K562 (cell line): ENCODE results near the gene DHX58. TPM values are rescaled to one million over a fixed set of nuclear protein-coding genes. Genes with fewer than 3 reads are reported as not detected.

Source experiments
- ATAC-seq: fragments of 200-7000 bp; cut with Tn5 transposase; 3 replicates; pipeline ENCODE4 v1.9.1; 2020; ENCODE audit warnings: moderate library complexity
- BruUV-seq: library from RNA; stranded (reverse); fragments of 400-500 nt; replicated peaks from 2 replicates; lab custom pipeline; 2021; lab: Mats Ljungman, UMichigan
- CTCF ChIA-PET: fragments of 300-600 bp; formaldehyde crosslinking; extraction: SDS; loops from one replicate; lab custom pipeline; 2021; ENCODE audit warnings: low intra/inter-chr PET ratio; lab: Yijun Ruan, JAX
- POLR2A ChIA-PET: fragments of 300-600, 350-650 bp; sonication (Branson Sonifier 250); formaldehyde crosslinking; extraction: SDS; loops from one replicate; lab custom pipeline; 2021; ENCODE audit warnings: antibody characterized with exemption, inconsistent platforms; lab: Yijun Ruan, JAX
- DNase-seq, 4 experiments: peaks; one replicate each; pipeline versions ENCODE4 v3.0.0 to v3.0.0-alpha.2; 2011 to 2018; ENCODE audit warnings: low spot score in 3 of 4, mixed read lengths in 3 of 4; ENCODE audit errors: extremely low read depth in 1 of 4
- FAIRE-seq: peaks from 2 replicates; lab custom pipeline; 2011; peaks lifted over from hg19 to GRCh38; lab: Jason Lieb, UNC
- H2AFZ ChIP-seq: 2 replicates; pipeline ENCODE4 v1.6.0; 2011; ENCODE audit warnings: low read depth, low read length, control low read depth, inconsistent platforms
- H3K27ac ChIP-seq: fragments of 200-600 bp; 3 replicates; pipeline ENCODE4 v1.8.0; 2011; ENCODE audit warnings: low read depth, mild to moderate bottlenecking, control low read depth, inconsistent platforms, low read length, moderate library complexity, mixed read lengths; ENCODE audit errors: extremely low read depth
- H3K27me3 ChIP-seq, 2 experiments: fragments of 300-600 bp in 1 of 2; 2 replicates in 1 of 2; 3 replicates in 1 of 2; pipeline versions ENCODE4 v1.6.0 to v1.8.0; 2011; ENCODE audit warnings: inconsistent platforms in 2 of 2, low read length in 2 of 2, mild to moderate bottlenecking in 1 of 2, mixed read lengths in 1 of 2, moderate library complexity in 1 of 2; ENCODE audit not compliant: control insufficient read depth in 2 of 2, insufficient read depth in 2 of 2
- H3K36me3 ChIP-seq: fragments of 300-600 bp; 3 replicates; pipeline ENCODE4 v1.8.0; 2011; ENCODE audit warnings: mild to moderate bottlenecking, low read length, inconsistent platforms; ENCODE audit not compliant: control insufficient read depth, insufficient read depth
- H3K4me1 ChIP-seq, 2 experiments: fragments of 200-600 bp in 1 of 2; replicated peaks in 1 of 2; 2 replicates in 1 of 2; 3 replicates in 1 of 2; pipeline versions ENCODE4 v1.5.1 to v1.8.0; 2011; ENCODE audit warnings: inconsistent platforms in 2 of 2, low read length in 2 of 2, mild to moderate bottlenecking in 1 of 2, mixed read lengths in 1 of 2, moderate library complexity in 1 of 2; ENCODE audit not compliant: control insufficient read depth in 2 of 2, insufficient read depth in 2 of 2
- H3K4me2 ChIP-seq: 2 replicates; pipeline ENCODE4 v1.6.1; 2011; ENCODE audit warnings: low read length, control low read depth, inconsistent platforms, mixed read lengths; ENCODE audit not compliant: insufficient read depth
- H3K4me3 ChIP-seq: fragments of 200-600 bp; sonication (generic), shearing (Covaris generic); 2 replicates; pipeline ENCODE4 v1.5.1; 2016; ENCODE audit warnings: control low read depth, inconsistent platforms
- H3K79me2 ChIP-seq: fragments of 200-600 bp; 3 replicates; pipeline ENCODE4 v1.8.0; 2011; ENCODE audit warnings: low read length, inconsistent platforms; ENCODE audit not compliant: control insufficient read depth, insufficient read depth
- H3K9ac ChIP-seq, 2 experiments: 2 replicates each; pipeline versions ENCODE4 v1.6.0 to v1.6.1; 2011; ENCODE audit warnings: low read depth in 2 of 2, low read length in 2 of 2, control low read depth in 1 of 2, inconsistent platforms in 1 of 2, mild to moderate bottlenecking in 1 of 2, mixed read lengths in 1 of 2; ENCODE audit not compliant: insufficient read depth in 1 of 2
- H3K9me1 ChIP-seq: one replicate; pipeline ENCODE4 v1.6.0; 2011; ENCODE audit warnings: inconsistent platforms, mild to moderate bottlenecking, low read length, moderate library complexity; ENCODE audit not compliant: control insufficient read depth, insufficient read depth
- H3K9me3 ChIP-seq: replicated peaks from 2 replicates; pipeline ENCODE4 v1.5.1; 2011; ENCODE audit warnings: low read depth, low read length, inconsistent platforms; ENCODE audit not compliant: control insufficient read depth, insufficient read depth
- H4K20me1 ChIP-seq: replicated peaks from 2 replicates; pipeline ENCODE4 v1.6.1; 2011; ENCODE audit warnings: low read length, inconsistent platforms, mixed read lengths; ENCODE audit not compliant: control insufficient read depth, insufficient read depth
- C11orf30 ChIP-seq: fragments of 450-650 bp; IDR thresholded peaks from 2 replicates; pipeline ENCODE4 v1.6.1; 2016; ENCODE audit warnings: low read depth, mild to moderate bottlenecking
- CCNT2 ChIP-seq: IDR thresholded peaks from 2 replicates; pipeline ENCODE4 v1.6.1; 2011; ENCODE audit warnings: borderline replicate concordance, low read depth, mild to moderate bottlenecking, moderate library complexity, mixed read lengths, low read length; ENCODE audit not compliant: insufficient read length; ENCODE audit errors: extremely low read depth
- CEBPG ChIP-seq, 3 experiments: fragments of 200-800 bp in 1 of 3; sonication (Bioruptor generic) in 1 of 3; sonication (generic) in 1 of 3; formaldehyde crosslinking in 1 of 3; IDR thresholded peaks in 2 of 3; conservative IDR thresholded peaks in 1 of 3; 2 replicates each; pipeline versions ENCODE4 v1.6.1 to v1.8.0; 2016 to 2022; ENCODE audit warnings: missing compliant biosample characterization in 2 of 3, missing genetic modification characterization in 2 of 3, mild to moderate bottlenecking in 1 of 3, missing genetic modification reagents in 1 of 3
- ZNF316 ChIP-seq: fragments of 450-650 bp; IDR thresholded peaks from 2 replicates; pipeline ENCODE4 v1.6.1; 2016
- WGBS: fragments of 100-300 bp; shearing (Covaris generic); methylation state at CpG from one replicate; pipeline ENCODE4 v1.1.6; 2016; ENCODE audit warnings: low coverage, mixed read lengths; ENCODE audit not compliant: insufficient coverage; ENCODE audit errors: missing lambda C conversion rate; 5-methylcytosine and 5-hydroxymethylcytosine counted together
- in situ Hi-C: fragments of 300-500 bp; cut with MboI; formaldehyde crosslinking; loops from 4 replicates; pipeline ENCODE4 v1.15.0; 2018; ENCODE audit warnings: inconsistent platforms, mixed read lengths
- intact Hi-C: fragments of 100-400 bp; cut with micrococcal nuclease; formaldehyde crosslinking; loops from 2 replicates; pipeline ENCODE4 v1.14.2; 2022
- polyA plus RNA-seq, 8 experiments: library from polyadenylated mRNA; depleted of rRNA in 4 of 8; stranded (reverse) in 5 of 8; unstranded in 3 of 8; fragments of >200 nt; fragmentation: Nextera tagmentation in 2 of 8; fragmentation: Illumina TruSeq in 1 of 8; extraction: Ambion mirVana in 2 of 8; extraction: Trizol in 1 of 8; gene quantifications; 2 replicates each; pipeline versions ENCODE4 v1.2.1 to v1.2.3, GENCODE V29; 2011 to 2014; ENCODE audit warnings: inconsistent platforms in 1 of 8, missing spikeins in 1 of 8
- total RNA-seq, 7 experiments: library from RNA; depleted of rRNA in 6 of 7; stranded (reverse); fragments of >200 nt in 6 of 7; fragmentation: Illumina TruSeq in 2 of 7; extraction: Trizol in 2 of 7; gene quantifications; 2 replicates each; pipeline versions ENCODE4 v1.2.1 to v1.2.3, GENCODE V29; 2011 to 2021; ENCODE audit warnings: low replicate concordance in 1 of 7

The DHX58 gene
- total and polyA plus RNA-seq, 9 of the 15 experiments (the other 6 are each of a cell fraction or from before 2014, with no cell fraction given): 0.15 to 3.0 (median 1.4) TPM

DNA sequence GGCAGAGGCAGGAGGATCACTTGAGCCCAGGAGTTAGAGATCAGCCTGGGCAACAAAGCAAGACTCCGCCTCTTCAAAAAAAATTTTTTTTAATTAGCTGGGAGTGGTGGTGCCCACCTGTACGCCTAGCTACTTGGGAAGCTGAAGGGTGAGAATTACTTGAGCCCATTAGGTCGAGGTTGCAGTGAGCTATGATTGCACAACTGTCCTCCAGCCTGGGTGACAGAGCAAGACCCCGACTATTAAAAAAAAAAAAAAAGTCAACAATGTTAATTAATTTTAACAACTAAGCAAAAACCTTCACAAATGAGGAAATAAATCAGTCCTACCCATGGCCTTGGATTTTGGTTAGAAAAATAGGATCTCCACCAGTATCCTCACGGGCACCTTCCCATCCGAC lies 5.4 kb downstream of the DHX58 start:
- no peak for DNase-seq
- in situ Hi-C loops: loop anchor here (25.0 kb wide), 1 partner anchor 370 kb away; the partner anchor contains the start of gene HAP1
- ChIA-PET CTCF (interaction anchor here (0.7 kb wide), 1 partner anchor 459 kb away, joined by 3 read pairs; no protein-coding TSS in a partner anchor), POLR2A (interaction anchor here (0.6 to 1.1 kb wide), 6 partner anchors 11 to 429 kb away, joined by 3 read pairs; partner anchors contain the start of gene NAGLU)
- FAIRE-seq: peak; percentile 19
- intact Hi-C loops: no loop called here
- Histone ChIP-seq H2AFZ (no peak overlapping the region), H3K27ac (no peak overlapping the region), H3K27me3 (no peaks in the 10 kb centered on the region), H3K4me3 (0 out of 2 replicates have a peak overlapping the region, but pooled peaks have one; percentile 21), H3K36me3 (no peaks in the 10 kb centered on the region), H3K9ac (peak overlapping the region in 1 of 2 experiments; percentile 88; a peak in 1 of 4 replicates), H3K9me3 (no peaks in the 10 kb centered on the region), H3K4me2 (peak overlapping the region; percentile 64; the same call in 1 of the 2 replicates), H3K79me2 (no peaks in the 10 kb centered on the region), H3K4me1 (peaks cover 10 to 50% of the 10 kb centered on the region in 2 experiments; a peak in 4 of 5 replicates), H4K20me1 (no peaks in the 10 kb centered on the region), H3K9me1 (no peaks in the 10 kb centered on the region)
- no TSS peak for BruUV-seq
- no peak for ATAC-seq
- no peak for TF ChIP-seq CEBPG (CRISPR knock-in tag; IDR thresholded peaks at IDR 0.05)
- peak in 1 of 2 experiments; percentile 52; a peak in 1 of 4 replicates for TF ChIP-seq CEBPG (tag; conservative IDR thresholded peaks at IDR 0.05 in 1 of 2, IDR thresholded peaks at IDR 0.05 in 1 of 2)
- no peak for TF ChIP-seq CCNT2
- TF ChIP-seq ZNF316: peak; percentile 48
- TF ChIP-seq C11orf30: peak; percentile 35; the same call in 1 of the 2 replicates
- TF ChIP-seq, all 486 proteins: peak for 3
- 20% methylated on average over 6 of the region's 6 CpGs for WGBS
